GM21526 (cell line): Measurements from ENCODE around the gene TMED5.
"Not testable (repeated sequence)": the region's sequence is repeated elsewhere in the genome, so short reads cannot be mapped to it uniquely, and the experiment has no call there.

ENCODE experiments used
- ATAC-seq: cut with Tn5 transposase; IDR thresholded peaks from one replicate; pipeline ENCODE4 v1.9.1; 2021; ENCODE audit warnings: moderate library complexity; ENCODE audit not compliant: unreplicated experiment, low FRiP score

Gene TMED5

DNA sequence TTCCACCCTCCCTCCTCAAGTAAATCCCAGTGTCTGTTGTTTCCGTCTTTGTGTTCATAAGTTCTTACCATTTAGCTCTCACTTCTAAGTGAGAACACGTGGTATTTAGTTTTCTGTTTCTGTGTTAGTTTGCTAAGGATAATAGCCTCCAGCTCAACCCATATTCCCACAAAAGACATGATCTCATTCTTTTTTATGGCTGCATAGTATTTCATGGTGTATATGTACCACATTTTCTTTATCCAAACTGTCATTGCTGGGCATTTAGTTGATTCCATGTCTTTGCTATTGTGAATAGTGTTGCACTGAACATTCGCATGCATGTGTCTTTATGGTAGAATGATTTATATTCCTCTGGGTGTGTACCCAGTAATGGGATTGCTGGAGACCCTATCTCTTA, 5.6 kb downstream of the TMED5 start:
- not testable (repeated sequence) for ATAC-seq

DNA sequence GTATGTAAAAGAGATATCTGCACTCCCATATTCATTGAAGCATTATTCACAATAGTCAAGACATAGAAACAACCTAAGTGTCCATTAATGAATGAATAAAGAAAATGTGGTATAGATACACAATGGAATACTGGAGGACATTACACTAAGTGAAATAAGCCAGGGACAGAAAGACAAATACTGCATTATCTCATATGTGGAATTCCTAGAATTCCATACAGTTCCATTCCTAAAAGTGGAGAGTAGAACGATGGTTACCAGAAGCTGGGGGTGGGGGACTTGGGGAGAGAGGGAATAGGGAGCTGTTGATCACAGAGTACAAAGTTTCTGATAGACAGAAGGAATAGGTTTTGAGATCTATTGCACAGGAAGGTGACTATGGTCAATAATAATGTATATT, 7.4 kb downstream of the TMED5 start:
- no peak for ATAC-seq

DNA sequence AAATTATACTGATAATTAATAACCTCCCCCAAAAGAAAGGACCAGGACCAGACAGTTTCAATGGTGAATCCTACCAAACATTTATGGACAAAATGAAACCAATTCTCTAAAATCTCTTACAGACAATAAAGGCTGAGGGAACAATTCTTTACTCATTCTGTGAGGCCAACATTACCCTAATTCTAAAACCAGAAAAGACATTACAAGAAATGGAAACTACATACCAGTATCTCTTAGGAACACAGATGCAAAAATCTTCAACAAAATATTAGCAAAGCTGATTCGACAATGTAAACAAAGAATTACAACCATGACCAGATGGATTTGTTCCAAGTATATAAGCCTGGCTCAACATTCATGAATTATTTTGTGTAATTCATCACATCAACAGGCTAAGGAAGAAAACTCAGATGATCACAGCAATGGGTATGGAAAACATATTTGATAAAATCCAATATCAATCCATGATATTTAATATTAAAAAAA, 8.6 kb downstream of the TMED5 start:
- no peak for ATAC-seq

DNA sequence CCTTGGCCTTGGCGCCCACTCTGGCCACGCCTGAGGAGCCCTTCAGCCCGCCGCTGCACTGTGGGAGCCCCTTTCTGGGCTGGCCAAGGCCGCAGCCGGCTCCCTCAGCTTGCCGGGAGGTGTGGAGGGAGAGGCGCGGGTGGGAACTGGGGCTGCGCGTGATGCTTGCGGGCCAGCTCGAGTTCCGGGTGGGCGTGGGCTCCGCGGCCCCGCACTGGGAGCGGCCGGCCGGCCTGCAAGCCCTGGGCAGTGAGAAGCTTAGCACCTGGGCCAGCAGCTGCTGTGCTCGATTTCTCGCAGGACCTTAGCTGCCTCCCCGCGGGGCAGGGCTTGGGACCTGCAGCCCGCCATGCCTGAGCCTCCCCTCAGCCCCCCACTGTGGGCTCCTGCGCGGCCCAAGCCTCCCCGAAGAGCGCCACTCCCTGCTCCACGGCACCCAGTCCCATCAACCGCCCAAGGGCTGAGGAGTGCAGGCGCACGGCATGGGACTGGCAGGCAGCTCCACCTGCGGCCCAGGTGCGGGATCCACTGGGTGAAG, 10.0 kb downstream of the TMED5 start:
- not testable (repeated sequence) for ATAC-seq

DNA sequence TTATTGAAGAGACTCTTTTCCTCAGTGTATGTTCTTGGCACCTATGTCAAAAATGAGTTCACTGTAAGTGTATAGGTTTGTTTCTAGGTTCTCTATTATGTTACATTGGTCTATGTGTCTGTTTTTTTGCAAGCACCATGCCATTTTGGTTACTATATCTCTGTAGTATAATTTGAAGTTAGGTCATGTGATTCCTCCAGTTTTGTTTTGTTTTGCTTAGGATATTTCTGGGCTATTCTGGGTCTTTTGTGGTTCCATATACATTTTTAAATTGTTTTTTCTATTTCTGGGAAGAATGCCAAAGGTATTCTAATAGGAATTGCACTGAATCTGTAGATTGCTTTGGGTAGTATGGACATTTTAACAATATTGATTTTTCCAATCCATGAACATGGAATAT, 13.2 kb downstream of the TMED5 start:
- ATAC-seq = no peak

DNA sequence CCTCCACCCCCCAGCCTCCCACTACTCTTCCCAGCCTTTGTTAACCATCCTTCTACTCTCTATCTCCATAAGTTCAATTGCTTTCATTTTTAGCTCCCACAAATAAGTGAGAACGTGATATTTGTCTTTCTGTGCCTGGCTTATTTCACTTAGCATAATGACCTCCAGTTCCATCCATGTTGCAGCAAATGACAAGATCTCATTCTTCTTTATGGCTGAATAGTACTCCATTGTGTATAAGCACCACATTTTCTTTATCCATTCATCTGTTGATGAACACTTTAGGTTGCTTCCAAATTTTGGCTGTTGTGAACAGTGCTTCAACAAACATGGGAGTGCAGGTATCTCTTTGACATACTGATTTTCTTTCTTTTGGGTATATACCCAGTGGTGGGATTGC, 14.3 kb downstream of the TMED5 start:
- not testable (repeated sequence) for ATAC-seq

DNA sequence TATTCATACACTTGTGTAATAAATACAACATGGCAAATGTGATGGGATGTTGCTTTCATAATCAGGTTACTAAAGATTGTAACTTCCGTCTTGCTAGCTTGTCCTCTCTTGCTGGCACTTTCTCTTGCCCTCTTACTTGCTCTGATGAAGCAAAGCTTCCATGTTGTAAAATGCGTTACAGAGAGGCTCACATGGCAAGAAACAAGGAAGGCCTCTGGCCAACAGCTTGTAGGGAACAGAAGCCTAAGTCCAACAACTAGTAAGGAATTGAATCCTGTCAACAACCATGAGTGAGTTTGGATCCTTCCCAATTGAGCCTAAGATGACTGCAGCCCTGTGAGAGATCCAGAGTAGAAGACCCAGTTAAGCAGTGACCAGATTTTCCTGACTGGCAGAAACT, 15.4 kb downstream of the TMED5 start:
- no peak for ATAC-seq

DNA sequence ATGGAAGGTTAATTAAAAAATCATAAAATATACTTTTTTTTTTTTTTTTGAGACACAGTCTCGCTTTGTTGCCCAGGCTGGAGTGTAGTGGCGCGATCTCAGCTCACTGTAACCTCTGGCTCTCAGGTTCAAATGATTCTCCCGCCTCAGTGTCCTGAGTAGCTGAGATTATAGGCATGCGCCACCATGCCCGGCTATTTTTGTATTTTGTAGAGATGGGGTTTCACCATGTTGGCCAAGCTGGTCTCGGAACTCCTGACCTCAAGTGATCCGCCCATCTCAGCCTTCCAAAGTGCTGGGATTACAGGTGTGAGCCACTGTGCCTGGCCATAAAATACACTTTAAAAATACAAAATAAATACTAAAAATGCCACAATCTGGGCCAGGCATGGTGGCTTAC, 16.9 kb downstream of the TMED5 start:
- not testable (repeated sequence) for ATAC-seq

DNA sequence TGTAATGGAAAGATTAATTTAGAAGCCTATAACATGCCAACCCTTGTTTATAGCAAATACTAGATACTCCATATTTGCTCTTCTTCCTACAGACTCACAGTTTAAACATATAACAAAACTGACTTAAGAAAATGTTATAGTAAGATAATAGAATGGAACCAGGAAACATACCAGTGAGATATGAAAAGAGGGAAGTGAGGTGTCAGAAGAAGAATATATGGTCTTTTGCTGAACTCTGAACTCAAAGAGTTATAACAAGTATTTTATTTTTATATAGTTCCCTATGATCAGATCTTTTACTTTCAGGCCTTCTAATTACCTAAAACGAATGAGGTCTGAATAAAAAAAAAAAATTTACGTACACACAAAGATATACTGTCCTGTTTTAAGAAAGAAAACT, 20.9 kb downstream of the TMED5 start:
- no peak for ATAC-seq

DNA sequence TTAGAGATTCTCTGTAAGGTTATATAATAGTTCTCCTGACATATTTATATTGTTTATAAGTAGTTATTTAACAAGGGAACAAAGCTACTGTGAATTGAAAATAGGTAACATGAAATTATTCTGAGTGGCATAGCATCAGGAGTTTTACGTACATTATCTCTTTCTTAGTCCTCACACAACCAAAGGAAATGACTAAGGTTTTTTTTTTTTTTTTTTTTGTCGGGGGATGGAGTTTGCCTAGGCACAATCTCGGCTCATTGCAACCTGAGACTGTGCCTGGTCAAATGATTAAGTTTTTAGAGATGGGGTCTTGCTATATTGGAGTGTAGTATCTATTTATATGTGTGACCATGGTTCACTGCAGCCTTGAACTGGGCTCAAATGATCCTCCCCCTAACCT, 24.9 kb downstream of the TMED5 start:
- ATAC-seq = no peak

DNA sequence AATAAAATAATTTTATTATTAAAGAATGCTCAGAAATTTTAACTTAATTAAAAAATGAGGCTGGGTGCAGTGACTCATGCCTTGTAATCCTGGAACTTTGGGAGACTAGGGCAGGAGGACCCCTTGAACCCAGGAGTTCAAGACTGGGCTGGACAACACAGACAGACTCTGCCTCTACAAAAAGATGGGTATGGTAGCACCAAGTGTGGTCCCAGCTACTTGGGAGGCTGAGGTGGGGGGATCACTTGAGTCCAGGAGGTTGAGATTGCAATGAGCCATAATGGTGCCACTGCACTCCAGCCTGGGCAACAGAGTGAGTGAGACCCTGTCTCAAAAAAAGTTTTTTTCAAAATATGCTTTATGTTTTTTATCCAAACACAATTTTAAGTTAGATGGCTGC, 25.3 kb downstream of the TMED5 start:
- no peak for ATAC-seq

DNA sequence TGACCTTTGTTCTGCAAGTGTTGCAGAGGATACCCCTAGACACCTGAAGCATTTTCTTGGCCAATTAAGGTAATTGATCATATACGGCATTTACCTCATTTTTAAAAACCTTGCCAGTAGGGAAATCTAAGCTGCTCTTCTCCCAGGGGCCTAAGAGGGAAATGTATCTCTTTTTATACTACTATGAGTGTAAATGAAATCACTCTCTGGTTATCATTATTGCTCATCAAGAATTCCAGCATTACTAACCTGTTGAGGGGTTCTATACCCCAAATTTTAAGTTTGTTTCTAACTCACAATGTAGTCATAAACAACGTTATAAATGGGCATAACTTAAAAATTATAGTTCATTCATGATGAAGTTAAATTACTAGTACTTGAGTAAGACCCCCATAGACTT, 27.4 kb downstream of the TMED5 start:
- no peak for ATAC-seq

DNA sequence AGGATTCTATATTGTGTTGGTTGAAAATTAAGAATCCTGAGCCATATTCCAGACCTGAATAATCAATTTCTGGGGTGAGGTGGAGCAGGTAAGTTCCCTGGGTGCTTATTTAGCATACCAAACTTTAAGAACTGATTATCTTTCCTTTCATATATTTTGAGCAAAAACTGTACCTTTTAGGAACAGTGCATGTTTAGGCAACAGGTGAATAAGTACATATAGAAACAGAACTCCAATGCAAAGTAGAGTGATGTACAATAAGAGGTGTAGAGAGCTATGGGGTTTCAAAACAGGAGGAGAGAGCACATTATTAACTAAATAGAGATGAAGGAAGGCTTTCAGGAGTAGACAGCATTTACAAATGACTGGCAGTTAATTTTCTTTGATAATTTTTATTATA, 28.7 kb downstream of the TMED5 start:
- ATAC-seq = no peak

DNA sequence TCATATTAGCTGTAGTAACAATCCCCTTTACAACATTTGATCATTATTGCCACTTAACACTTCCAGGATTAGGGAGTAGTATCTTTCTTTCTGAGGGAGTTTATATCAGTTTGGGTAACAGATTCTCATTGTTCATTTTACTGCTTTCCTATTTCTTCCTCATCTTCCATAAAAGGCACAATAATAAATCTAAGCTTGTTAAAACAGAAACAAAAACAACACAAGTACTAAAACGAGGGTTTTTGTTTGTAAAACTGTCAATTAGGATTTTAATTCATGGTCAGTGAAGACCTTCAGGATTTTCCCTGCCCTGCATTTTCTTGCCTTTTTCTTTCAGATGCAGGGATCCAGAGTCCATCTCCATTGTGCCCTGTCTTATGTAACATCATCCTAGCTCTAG, 29.5 kb downstream of the TMED5 start:
- ATAC-seq = no peak

DNA sequence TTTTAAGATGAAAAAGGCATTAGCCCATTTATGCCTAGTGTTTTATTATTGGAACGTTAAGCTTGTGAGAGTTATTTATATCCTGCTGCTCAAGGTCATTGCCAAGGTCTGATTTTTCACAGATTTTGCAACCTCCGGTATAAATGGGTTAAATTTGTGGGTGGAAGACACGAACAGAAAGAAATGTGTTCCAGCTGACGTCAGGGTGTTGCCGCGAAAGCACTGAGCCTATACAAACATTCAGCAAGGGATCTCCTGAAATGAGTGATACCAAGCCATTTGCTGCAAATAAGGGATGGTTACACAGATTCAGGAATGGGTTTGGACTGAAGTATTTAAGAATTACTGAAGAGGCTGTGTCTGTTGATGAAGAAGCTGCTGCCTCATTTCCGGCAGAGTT, 32.2 kb downstream of the TMED5 start:
- no peak for ATAC-seq

DNA sequence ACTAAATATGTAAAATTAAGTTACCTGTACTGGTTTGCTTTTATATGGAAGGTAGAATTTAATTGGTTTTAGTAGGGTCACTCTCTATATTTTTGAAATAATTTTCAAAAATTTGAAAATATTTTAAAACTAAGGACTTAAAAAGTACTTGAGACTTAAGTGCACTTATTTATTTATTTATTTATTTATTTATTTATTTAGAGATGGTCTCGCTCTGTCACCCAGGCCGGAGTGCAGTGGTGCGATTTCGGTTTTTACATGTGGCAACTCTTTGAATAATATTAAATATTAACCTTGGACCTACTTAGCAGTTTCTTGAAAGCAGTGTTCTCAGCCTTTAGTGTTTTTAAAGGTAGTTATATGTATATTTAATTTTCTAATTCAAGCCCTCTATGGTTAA, 36.4 kb downstream of the TMED5 start:
- no peak for ATAC-seq

DNA sequence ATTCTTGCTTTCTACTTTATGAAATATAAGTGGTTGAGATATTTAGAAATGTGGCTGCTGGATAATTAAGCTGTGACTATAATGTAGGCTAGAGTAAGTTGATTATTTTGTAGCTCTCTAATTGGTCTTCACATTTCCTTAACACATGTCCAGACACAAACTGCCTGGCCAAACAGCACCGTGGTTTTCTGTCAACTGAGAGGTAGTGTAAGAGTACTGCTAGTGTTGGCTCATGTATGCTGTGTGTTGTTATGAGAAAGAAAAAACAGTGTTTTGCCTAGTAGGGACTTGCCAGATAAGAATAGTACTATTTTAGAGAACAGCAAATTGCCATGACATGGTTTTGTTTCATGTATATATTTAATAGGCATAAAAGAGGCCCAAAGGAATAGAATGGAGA, 37.1 kb downstream of the TMED5 start:
- ATAC-seq = no peak

DNA sequence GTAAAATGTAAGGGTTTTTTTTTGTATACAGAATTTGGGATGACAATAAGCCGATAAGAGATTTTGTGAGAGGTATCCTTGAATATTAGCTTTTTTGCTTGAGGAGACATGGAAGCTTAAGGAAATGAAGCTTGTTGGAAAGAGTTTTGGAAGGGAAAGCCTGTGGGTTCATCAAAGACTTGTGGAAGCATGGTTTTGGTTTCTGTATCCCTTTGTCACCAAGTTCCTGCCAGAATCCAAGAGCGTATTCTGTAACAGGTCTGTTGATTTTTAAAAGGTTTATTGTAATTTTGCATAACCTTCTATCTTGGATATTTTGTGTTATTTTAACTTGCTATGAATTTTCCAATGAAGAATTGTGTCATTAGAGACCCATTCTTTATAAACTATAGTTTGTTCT, 38.1 kb downstream of the TMED5 start:
- ATAC-seq = no peak

DNA sequence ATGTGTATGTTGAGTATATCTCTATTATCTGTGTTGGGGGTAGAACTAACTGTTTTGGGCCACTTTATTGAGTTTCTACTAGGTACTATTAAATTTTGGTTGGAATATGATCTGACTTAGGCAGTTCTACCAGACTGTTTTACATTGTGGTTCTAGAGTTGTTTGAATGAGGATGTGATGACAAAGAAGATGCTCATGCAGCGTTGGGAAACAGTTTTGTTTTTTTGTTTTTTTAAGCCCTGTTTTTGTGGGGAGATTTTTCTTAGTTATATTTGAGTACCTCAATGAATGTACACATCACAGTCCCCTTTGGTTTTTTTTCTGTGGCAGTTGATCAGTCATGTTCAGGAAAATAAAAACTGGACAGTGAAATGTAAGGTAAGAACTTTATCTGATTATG, 40.1 kb downstream of the TMED5 start:
- no peak for ATAC-seq

DNA sequence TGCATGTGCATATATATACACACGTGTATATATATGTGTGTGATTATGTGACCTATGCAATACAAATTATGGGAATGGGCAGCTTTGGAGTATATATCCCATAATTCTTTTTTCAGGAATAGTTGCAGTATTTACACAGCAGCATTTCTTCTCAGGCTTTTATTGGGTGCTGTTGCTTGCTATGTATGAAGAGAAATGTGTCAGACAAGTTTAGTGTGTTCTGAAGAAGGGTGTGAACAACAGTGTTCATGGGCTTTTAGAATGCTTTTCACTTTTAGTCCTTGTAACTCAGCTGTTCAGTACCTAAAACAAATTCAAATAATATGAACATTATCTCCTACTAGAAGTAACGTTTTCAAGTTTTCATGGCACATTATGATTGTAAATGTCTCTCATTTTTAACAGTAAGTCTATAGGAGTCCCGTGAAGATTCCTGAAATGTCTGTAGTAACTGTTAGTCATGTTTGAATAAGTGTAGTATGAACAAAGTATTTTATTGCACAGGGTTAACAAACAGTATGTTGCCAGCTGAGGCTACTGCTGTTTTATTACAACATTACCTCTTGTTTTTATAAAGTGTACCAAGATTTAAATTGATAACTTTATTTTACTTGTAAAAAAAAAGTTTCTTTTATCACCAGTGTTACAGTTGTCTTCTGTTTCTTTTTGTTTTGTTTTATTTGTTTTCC, 42.5 kb downstream of the TMED5 start:
- no peak for ATAC-seq

DNA sequence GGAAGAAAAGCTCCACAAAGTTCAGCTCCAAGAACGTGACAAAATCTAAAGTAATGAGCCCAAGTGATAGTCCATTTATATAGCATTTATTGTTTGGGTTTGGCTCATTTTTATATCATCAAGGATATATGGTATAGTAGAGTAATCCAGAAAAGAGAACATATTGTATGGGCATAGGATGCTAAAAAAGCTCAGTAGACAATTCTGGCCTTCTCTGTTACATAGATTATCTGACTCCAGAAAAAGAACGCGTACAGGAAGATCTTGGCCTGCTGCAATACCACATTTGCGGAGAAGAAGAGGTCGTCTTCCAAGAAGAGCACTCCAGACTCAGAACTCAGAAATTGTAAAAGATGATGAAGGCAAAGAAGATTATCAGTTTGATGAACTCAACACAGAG, 43.8 kb downstream of the TMED5 start:
- ATAC-seq = no peak

DNA sequence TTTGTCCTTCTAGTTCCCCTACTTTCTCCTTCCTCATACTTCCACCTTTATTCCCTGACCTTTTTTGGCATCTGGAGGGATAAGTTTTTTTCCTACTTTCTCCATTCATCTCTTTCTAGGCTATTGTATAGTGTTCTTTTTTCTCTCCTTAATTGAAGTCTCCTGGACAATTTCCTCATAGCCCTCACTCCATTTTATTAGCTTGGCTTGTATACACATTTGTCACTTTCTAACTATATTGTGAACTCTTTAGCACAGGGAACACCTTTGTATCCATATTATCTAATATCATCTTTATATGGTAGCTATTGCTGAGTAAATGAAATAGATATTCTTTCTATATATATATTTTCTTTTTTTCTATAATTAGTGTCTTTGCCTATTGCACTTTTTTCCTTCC, 47.6 kb downstream of the TMED5 start:
- ATAC-seq = no peak
